Gastrocnemius medialis (tissue), 4 donors: Measurements from ENCODE around the gene MAP3K9. TPM values are rescaled to one million over a fixed set of nuclear protein-coding genes. Genes with fewer than 3 reads are reported as not detected.

Source experiments
- ATAC-seq, 2 donors: fragments of 150-250 bp; one replicate each; pipeline ENCODE4 v1.9.1; 2016
- DNase-seq, 2 donors: peaks; one replicate each; pipeline ENCODE4 v3.0.0-alpha.2; 2019
- H3K27ac ChIP-seq, 4 donors: fragments of 200-600 bp; sonication (generic); 1 replicate in 1 of 4; 2 replicates in 3 of 4; pipeline ENCODE4 v1.5.1; 2016 to 2018; ENCODE audit warnings: mild to moderate bottlenecking in 2 of 4, moderate library complexity in 1 of 4
- H3K27me3 ChIP-seq, 3 donors: fragments of 200-600 bp; sonication (generic) in 2 of 3; 1 replicate in 1 of 3; 2 replicates in 2 of 3; pipeline versions ENCODE4 v1.5.1 to v1.6.0; 2016 to 2019; ENCODE audit warnings: mild to moderate bottlenecking in 1 of 3, moderate library complexity in 1 of 3
- H3K36me3 ChIP-seq, 2 donors: fragments of 200-600 bp; sonication (generic) in 1 of 2; one replicate each; pipeline ENCODE4 v1.5.1; 2017 to 2018
- H3K4me1 ChIP-seq, 2 donors: fragments of 200-600 bp; sonication (generic) in 1 of 2; one replicate each; pipeline ENCODE4 v1.5.1; 2016 to 2017; ENCODE audit warnings: mild to moderate bottlenecking in 2 of 2
- H3K4me3 ChIP-seq, 4 donors: fragments of 200-600 bp; sonication (generic) in 3 of 4; 1 replicate in 1 of 4; 2 replicates in 3 of 4; pipeline ENCODE4 v1.5.1; 2016 to 2019; ENCODE audit warnings: mild to moderate bottlenecking in 2 of 4
- H3K9me3 ChIP-seq, 3 donors: fragments of 200-600 bp; sonication (generic) in 2 of 3; 1 replicate in 1 of 3; 2 replicates in 2 of 3; pipeline ENCODE4 v1.5.1; 2016 to 2019
- CTCF ChIP-seq, 5 experiments: fragments of 450-650 bp in 3 of 5; fragments of 200-600 bp in 2 of 5; sonication (generic) in 2 of 5; IDR thresholded peaks in 4 of 5; conservative IDR thresholded peaks in 1 of 5; 1 replicate in 4 of 5; 2 replicates in 1 of 5; pipeline ENCODE4 v1.5.1; 2016 to 2019; ENCODE audit warnings: antibody characterized with exemption in 5 of 5, mild to moderate bottlenecking in 3 of 5, moderate library complexity in 3 of 5
- POLR2A ChIP-seq, 2 donors: fragments of 450-650 bp; IDR thresholded peaks; one replicate each; pipeline ENCODE4 v1.6.1; 2017; ENCODE audit warnings: antibody characterized with exemption in 2 of 2, mild to moderate bottlenecking in 2 of 2, moderate library complexity in 2 of 2
- in situ Hi-C, 4 donors: fragments of 200-750 bp; cut with MboI; loops; one replicate each; pipeline versions ENCODE4 v1.15.0 to v1.8.0; 2017; ENCODE audit warnings: low sequenced_read_pairs in 4 of 4
- intact Hi-C: fragments of 100-400 bp; cut with DNase I; formaldehyde crosslinking; loops from one replicate; pipeline ENCODE4 v1.15.1; 2023; ENCODE audit warnings: low total_unique reads
- total RNA-seq, 4 donors: library from RNA; depleted of rRNA; stranded (reverse); fragments of >200 nt; gene quantifications; one replicate each; pipeline versions ENCODE4 v1.1.0 to v1.2.3, GENCODE V29; 2016

Gene MAP3K9
- total RNA-seq, 4 donors from 2014 or later = 2.4 to 5.0 (median 2.5) TPM

GRCh38 chr14:70814466-70814865 is 5.2 kb upstream of the MAP3K9 start:
- Histone ChIP-seq H3K27ac (no peak overlapping the region), H3K36me3 (no peaks in the 10 kb centered on the region), H3K4me3 (no peak overlapping the region), H3K27me3 (no peaks in the 10 kb centered on the region), H3K9me3 (no peaks in the 10 kb centered on the region), H3K4me1 (peaks cover 3% of the 10 kb centered on the region in 2 donors)
- intact Hi-C loops (loop anchor here (5.0 kb wide), 1 partner anchor 152 kb away; no protein-coding TSS in a partner anchor), in situ Hi-C loops (loop anchor here in 3 of 4 donors (10.0 to 25.0 kb wide), 4 partner anchors 148 to 210 kb away; partner anchors contain the start of gene MED6 (in 1 of the 3))
- TF ChIP-seq CTCF (IDR thresholded peaks at IDR 0.05 in 4 of 5, conservative IDR thresholded peaks at IDR 0.05 in 1 of 5) (no peak), POLR2A (IDR thresholded peaks at IDR 0.05) (no peak)
- ATAC-seq (no peak), DNase-seq (no peak)

- DNase-seq = no peak
- Histone ChIP-seq H3K36me3 (no peaks in the 10 kb centered on the region), H3K9me3 (no peaks in the 10 kb centered on the region), H3K4me1 (peaks cover 6 to 11% of the 10 kb centered on the region in 2 donors), H3K4me3 (no peak overlapping the region), H3K27me3 (no peaks in the 10 kb centered on the region), H3K27ac (no peak overlapping the region)
- in situ Hi-C loops (loop anchor here in 3 of 4 donors (10.0 to 25.0 kb wide), 4 partner anchors 150 to 207 kb away; partner anchors contain the start of gene MED6 (in 1 of the 3)), intact Hi-C loops (loop anchor here (5.0 kb wide), 1 partner anchor 150 kb away; no protein-coding TSS in a partner anchor)
- no peak for ATAC-seq
- TF ChIP-seq POLR2A (IDR thresholded peaks at IDR 0.05) = no peak
- TF ChIP-seq CTCF (IDR thresholded peaks at IDR 0.05 in 4 of 5, conservative IDR thresholded peaks at IDR 0.05 in 1 of 5) = no peak
These were observed 3.0 kb upstream of the MAP3K9 start for GRCh38 chr14:70812124-70812818.

GRCh38 chr14:70811578-70811977 is 2.3 kb upstream of the MAP3K9 start:
- intact Hi-C loops = loop anchor here (5.0 kb wide), 1 partner anchor 149 kb away; no protein-coding TSS in a partner anchor

GRCh38 chr14:70811050-70811449 is 1.7 kb upstream of the MAP3K9 start:
- Histone ChIP-seq H3K4me1 (peaks cover 6 to 10% of the 10 kb centered on the region in 2 donors), H3K27ac (no peak overlapping the region), H3K4me3 (no peak overlapping the region), H3K27me3 (no peaks in the 10 kb centered on the region), H3K36me3 (no peaks in the 10 kb centered on the region), H3K9me3 (no peaks in the 10 kb centered on the region)
- intact Hi-C loops (loop anchor here (5.0 kb wide), 1 partner anchor 149 kb away; no protein-coding TSS in a partner anchor), in situ Hi-C loops (loop anchor here in 3 of 4 donors (10.0 to 25.0 kb wide), 4 partner anchors 151 to 206 kb away; partner anchors contain the start of gene MED6 (in 1 of the 3))
- TF ChIP-seq POLR2A (IDR thresholded peaks at IDR 0.05) = no peak
- no peak for TF ChIP-seq CTCF (IDR thresholded peaks at IDR 0.05 in 4 of 5, conservative IDR thresholded peaks at IDR 0.05 in 1 of 5)
- ATAC-seq (no peak), DNase-seq (no peak)

More at GRCh38 chr14:70811578-70811977, 2.3 kb upstream of the MAP3K9 start:
- Histone ChIP-seq H3K4me1 (peaks cover 6 to 10% of the 10 kb centered on the region in 2 donors), H3K4me3 (no peak overlapping the region), H3K27ac (no peak overlapping the region), H3K36me3 (no peaks in the 10 kb centered on the region), H3K9me3 (no peaks in the 10 kb centered on the region), H3K27me3 (no peaks in the 10 kb centered on the region)
- DNase-seq (no peak), ATAC-seq (no peak)
- in situ Hi-C loops = loop anchor here in 3 of 4 donors (10.0 to 25.0 kb wide), 4 partner anchors 151 to 207 kb away; partner anchors contain the start of gene MED6 (in 1 of the 3)
- TF ChIP-seq POLR2A (IDR thresholded peaks at IDR 0.05) = no peak
- TF ChIP-seq CTCF (IDR thresholded peaks at IDR 0.05 in 4 of 5, conservative IDR thresholded peaks at IDR 0.05 in 1 of 5) = no peak
